Pancreas (tissue), 10 donors: ENCODE data around the gene PHOSPHO2. TPM values are rescaled to one million over a fixed set of nuclear protein-coding genes. Genes with fewer than 3 reads are reported as not detected.

Experiments used
- ATAC-seq, 4 donors: fragments of 200-7000 bp; cut with Tn5 transposase; one replicate each; pipeline versions ENCODE4 v1.8.0 to v1.9.1; 2020; ENCODE audit warnings: mild to moderate bottlenecking in 4 of 4, moderate library complexity in 4 of 4
- DNase-seq, 6 donors: peaks; one replicate each; pipeline ENCODE4 v3.0.0-alpha.2; 2020
- FAIRE-seq: peaks from 2 replicates; lab custom pipeline; 2012; peaks lifted over from hg19 to GRCh38; lab: Jason Lieb, UNC
- H3K27ac ChIP-seq, 4 donors: fragments of 200-600 bp; sonication (generic); 1 replicate in 3 of 4; 2 replicates in 1 of 4; pipeline versions ENCODE4 v1.5.0 to v1.8.0; 2020
- H3K27me3 ChIP-seq, 4 donors: fragments of 200-600 bp; one replicate each; pipeline ENCODE4 v1.8.0; 2021
- H3K36me3 ChIP-seq, 3 donors: fragments of 200-600 bp; sonication (generic) in 1 of 3; one replicate each; pipeline versions ENCODE4 v1.5.0 to v1.8.0; 2020 to 2021
- H3K4me1 ChIP-seq, 3 donors: fragments of 200-600 bp; one replicate each; pipeline ENCODE4 v1.8.0; 2021
- H3K4me3 ChIP-seq, 4 donors: fragments of 200-600 bp; sonication (generic) in 2 of 4; one replicate each; pipeline versions ENCODE4 v1.5.0 to v1.8.0; 2020 to 2021
- H3K9me3 ChIP-seq, 4 donors: fragments of 200-600 bp; one replicate each; pipeline ENCODE4 v1.8.0; 2021
- WGBS, 2 donors: extraction: QIAGEN DNeasy Blood & Tissue Kit; methylation state at CpG; one replicate each; pipeline ENCODE4 v1.1.7; 2013; 5-methylcytosine and 5-hydroxymethylcytosine counted together
- intact Hi-C, 3 donors: fragments of 100-400 bp; cut with DNase I; formaldehyde crosslinking; loops; one replicate each; pipeline versions ENCODE4 v1.11.1 to v1.14.2; 2022
- polyA plus RNA-seq, 2 donors: library from polyadenylated mRNA; stranded (reverse); fragments of 200-250 nt; gene quantifications; one replicate each; pipeline ENCODE4 v1.2.3, GENCODE V29; 2013
- total RNA-seq, 6 donors: library from RNA; stranded (reverse); fragmentation: NEBNext Ultra II Directional in 4 of 6; extraction: Animal tissue kit (Norgen Biotek cat#: 25700) in 4 of 6; gene quantifications; one replicate each; pipeline versions ENCODE4 v1.2.1 to v1.2.4, GENCODE V29; 2021 to 2023
- TF ChIP-seq, protein P1 (sequence below), 4 donors: fragments of 200-600 bp; sonication (generic) in 3 of 4; IDR thresholded peaks; one replicate each; pipeline versions ENCODE4 v1.5.0 to v1.8.0; 2021; ENCODE audit warnings: antibody characterized with exemption in 4 of 4
- donor health status: healthy with polysubstance abuse.
- donor health status: DM: no; HTN: no; CAD: no; lungs with moderate emphysema.
- donor health status: DM: no; HTN: no; CAD: no.
- donor health status: control.
- donor health status: control.
- donor health status: Bipolar disorder and iron deficiency.
- donor health status: DM: yes; HTN: yes; CAD: no.
- donor health status: DM: no; HTN: no; CAD: no.
- donor health status: DM: no; HTN: no; CAD: no.
- donor health status: DM: yes; HTN: yes; CAD: no.

The PHOSPHO2 gene
- total and polyA plus RNA-seq, 8 donors, result 1.9 to 5.9 (median 3.1) TPM

DNA sequence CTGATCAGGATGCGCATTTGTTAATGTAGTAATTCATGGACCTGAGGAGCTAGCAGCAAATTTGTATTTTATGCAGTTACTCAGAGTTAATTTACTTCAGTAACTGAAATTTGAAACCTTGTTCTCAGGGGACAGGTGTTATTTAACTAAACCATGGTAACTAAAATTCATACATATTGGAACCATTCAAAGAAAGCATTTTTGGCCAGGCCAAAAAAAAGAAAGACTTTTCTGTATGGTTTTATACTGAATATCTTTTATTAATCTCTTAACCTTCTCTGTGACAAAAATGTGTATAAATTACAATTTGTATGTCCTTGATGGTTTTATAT, 35.0 kb downstream of the PHOSPHO2 start:
- DNase-seq (no peak), FAIRE-seq (no peak), ATAC-seq (no peak)
- H3K27me3 ChIP-seq, result no peaks in the 10 kb centered on the region
- TF ChIP-seq, protein P1, sequence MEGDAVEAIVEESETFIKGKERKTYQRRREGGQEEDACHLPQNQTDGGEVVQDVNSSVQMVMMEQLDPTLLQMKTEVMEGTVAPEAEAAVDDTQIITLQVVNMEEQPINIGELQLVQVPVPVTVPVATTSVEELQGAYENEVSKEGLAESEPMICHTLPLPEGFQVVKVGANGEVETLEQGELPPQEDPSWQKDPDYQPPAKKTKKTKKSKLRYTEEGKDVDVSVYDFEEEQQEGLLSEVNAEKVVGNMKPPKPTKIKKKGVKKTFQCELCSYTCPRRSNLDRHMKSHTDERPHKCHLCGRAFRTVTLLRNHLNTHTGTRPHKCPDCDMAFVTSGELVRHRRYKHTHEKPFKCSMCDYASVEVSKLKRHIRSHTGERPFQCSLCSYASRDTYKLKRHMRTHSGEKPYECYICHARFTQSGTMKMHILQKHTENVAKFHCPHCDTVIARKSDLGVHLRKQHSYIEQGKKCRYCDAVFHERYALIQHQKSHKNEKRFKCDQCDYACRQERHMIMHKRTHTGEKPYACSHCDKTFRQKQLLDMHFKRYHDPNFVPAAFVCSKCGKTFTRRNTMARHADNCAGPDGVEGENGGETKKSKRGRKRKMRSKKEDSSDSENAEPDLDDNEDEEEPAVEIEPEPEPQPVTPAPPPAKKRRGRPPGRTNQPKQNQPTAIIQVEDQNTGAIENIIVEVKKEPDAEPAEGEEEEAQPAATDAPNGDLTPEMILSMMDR (IDR thresholded peaks at IDR 0.05), result no peak
- intact Hi-C loops, result no loop called here
- peaks cover 0 to 4% (median 0%) of the 10 kb centered on the region in 3 donors for H3K4me1 ChIP-seq
- 95 to 96% methylated on average over 1 of the region's 1 CpG for WGBS, 2 donors
- H3K27ac ChIP-seq, result peak overlapping the region in 1 of 4 donors; percentile 62
- H3K9me3 ChIP-seq, result no peaks in the 10 kb centered on the region
- H3K4me3 ChIP-seq, result no peak overlapping the region
- no peaks in the 10 kb centered on the region for H3K36me3 ChIP-seq

DNA sequence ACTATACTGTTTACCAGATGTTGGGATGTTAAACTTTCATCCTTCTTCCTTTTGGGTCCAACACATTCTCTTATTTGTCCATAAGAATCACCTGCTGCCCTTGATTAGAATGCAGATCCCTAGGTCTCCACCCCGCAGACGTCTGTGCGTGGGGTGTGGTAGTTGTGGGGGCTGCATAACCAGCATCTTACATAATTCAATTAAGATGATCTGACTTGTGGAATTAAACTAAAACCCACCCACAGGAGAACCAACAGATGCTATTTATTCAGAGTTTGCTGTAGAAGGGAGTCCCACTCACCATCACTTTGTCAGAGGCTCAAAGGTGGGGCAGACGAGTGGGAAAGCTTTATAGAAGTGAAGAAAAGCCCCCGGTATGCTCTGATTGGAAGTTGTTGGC, 37.8 kb downstream of the PHOSPHO2 start:
- Histone ChIP-seq H3K27ac (no peak overlapping the region), H3K4me1 (peaks cover 0 to 12% (median 0%) of the 10 kb centered on the region in 3 donors), H3K9me3 (no peaks in the 10 kb centered on the region), H3K4me3 (no peak overlapping the region), H3K27me3 (no peaks in the 10 kb centered on the region), H3K36me3 (no peaks in the 10 kb centered on the region)
- intact Hi-C loops, result no loop called here
- DNase-seq (no peak), ATAC-seq (no peak), FAIRE-seq (no peak)
- WGBS, 2 donors, result 56 to 62% methylated on average over 5 of the region's 5 CpGs
- TF ChIP-seq, protein P1 (IDR thresholded peaks at IDR 0.05), result no peak

DNA sequence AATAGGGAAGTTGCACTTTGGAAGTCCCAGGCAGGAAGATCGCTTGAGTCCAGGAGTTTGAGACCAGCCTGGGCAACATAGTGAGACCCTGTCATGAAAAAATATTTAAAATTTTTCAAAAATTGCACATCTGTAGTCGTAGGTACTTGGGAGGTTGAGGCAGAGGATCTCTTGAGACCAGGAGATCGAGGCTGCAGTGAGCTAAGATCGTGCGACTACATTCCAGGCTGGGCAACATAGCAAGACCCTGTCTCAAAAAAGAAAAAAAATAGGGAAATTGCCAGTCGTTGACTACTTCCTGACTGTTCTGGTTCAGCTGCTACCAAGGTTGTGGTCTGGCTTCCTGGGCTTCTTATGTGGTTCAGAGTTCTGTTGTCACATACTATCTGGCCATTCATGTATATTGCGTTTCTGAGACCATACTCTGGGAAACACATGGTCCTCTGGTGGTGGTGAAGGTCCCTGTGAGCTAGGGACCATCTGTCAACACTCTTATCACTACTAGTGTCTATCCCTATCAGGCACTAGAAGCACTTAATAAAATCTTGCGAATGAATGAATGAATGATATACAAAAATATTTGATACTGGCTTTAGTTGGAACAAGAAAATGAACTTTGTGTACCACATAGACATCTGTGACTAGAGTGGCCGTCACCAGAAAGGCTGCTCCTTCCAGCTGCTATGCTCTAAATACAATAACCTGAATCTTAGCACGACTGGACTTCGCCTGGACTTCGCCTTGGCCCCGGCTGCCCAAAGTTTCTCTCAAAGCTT, 38.5 kb downstream of the PHOSPHO2 start:
- WGBS, 2 donors, result 43% methylated on average over 13 of the region's 13 CpGs
- peak; percentile 26 to 52 (median 48) for ATAC-seq
- TF ChIP-seq, protein P1 (IDR thresholded peaks at IDR 0.05), result no peak
- intact Hi-C loops, result no loop called here
- Histone ChIP-seq H3K27ac (peak overlapping the region in 2 of 4 donors; percentile 42 to 58), H3K27me3 (no peaks in the 10 kb centered on the region), H3K4me1 (peaks cover 0 to 12% (median 0%) of the 10 kb centered on the region in 3 donors), H3K36me3 (no peaks in the 10 kb centered on the region), H3K9me3 (no peaks in the 10 kb centered on the region), H3K4me3 (peak overlapping the region; percentile 63 to 82 (median 80))
- no peak for DNase-seq
- FAIRE-seq, result no peak

DNA sequence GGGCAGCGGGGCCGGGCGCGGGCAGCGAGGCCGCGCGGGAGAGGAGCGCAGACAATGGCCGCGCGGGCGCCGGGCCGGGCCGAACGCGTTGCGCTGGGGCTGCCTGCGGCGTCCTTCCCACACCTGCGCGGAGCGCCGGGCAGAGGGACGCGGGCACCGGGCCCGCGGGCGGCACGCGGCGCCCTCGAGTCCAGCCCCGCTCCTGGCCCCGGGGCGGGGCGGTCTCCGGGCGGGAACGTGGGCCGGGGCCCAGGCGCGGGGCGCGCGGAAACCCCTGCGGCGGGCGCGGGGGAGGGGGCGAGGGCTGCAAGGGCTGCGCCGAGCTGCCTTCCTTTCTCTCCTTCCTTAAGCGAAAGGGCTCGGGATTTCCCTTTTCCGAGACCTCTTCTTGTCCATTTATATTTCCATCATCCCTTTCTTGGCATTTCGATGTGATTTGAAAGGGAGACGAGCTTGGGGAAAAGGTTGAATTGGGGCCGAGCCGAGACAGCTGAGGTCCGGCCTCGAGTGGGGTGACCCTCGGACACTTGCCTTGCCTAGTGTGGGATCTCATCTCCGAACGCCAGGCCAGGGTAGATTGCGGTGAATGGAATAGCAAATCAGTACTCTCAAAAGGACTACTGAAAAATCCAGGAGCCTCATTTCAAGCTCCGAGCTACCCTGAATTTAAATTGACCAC, 40.0 kb downstream of the PHOSPHO2 start:
- Histone ChIP-seq H3K9me3 (no peaks in the 10 kb centered on the region), H3K36me3 (no peaks in the 10 kb centered on the region), H3K27ac (no peak overlapping the region), H3K27me3 (no peaks in the 10 kb centered on the region), H3K4me3 (peak overlapping the region; percentile 24 to 82 (median 80)), H3K4me1 (peaks cover 0 to 8% (median 0%) of the 10 kb centered on the region in 3 donors)
- peak in 5 of 6 donors; percentile 37 to 76 (median 45) for DNase-seq
- WGBS, 2 donors, result 1% methylated on average over 33 to 69 of the region's 69 CpGs
- intact Hi-C loops, result no loop called here
- peak; percentile 54 to 79 (median 62) for ATAC-seq
- TF ChIP-seq, protein P1 (IDR thresholded peaks at IDR 0.05), result no peak
- no peak for FAIRE-seq
